Inferior parietal cortex (tissue), 1 donor: ENCODE results near the gene MPP3.

Experiments used
- DNase-seq: peaks from one replicate; pipeline ENCODE4 v3.0.0-alpha.2; 2016; ENCODE audit errors: extremely low spot score

MPP3 gene

DNA sequence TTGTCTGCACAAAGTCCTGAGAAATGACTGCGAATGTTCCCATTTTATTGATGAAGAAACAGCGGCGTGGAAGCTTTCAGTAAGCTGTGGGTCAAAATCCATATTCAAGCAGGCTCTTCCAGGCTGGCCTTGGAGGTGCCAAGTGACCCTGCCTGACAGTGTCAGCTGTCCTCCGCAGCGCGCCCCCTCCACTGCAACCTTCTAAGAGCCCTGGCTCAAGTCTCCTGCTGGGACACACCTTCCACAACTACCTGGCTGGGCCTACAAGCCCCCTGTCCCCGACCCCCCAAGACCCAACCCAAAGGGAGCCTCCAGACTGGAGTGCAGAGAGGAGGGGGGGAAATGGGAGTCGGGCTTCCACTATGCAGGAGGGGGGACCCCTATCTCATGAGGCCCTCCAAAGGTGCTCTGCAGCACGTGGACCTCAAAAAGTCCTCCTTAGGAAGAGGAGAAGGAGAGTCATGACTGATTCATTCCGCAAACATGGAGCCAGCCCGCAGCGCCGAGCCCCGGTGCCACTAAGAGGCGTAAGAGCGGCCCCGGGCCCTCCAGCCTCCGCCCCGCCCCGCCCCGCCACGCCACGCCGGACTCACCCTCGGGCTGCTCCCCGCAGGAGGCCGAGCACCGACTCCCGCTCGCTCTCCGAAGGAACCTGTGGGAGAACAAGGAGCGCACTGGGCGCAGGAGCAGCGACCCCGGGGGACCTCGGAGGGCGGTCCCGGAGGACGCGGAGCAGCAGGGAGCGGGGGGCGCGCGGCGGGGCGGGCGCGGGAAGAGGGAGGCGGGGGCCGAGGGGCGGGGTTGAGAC, 574 bp downstream of the MPP3 start:
- DNase-seq = no peak

DNA sequence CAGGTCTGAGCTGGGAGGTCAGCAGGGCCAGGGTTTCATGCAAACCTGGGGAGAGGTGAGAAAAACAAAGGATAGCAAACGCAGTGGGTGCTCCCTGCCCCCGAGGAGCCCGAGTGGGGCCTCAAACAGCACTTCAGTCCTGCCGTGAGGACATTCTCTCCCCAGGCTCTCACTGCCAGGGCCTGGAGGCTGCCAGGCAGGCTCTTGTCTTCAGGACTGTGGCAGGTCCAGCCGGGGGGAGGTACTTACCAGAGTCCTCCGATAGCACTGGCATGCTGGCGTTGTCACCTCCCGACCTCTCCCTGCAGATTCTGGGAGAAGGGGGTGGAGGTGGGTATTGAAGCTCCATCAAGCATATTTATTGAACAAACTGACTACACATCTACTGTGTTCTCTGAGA, 1.3 kb downstream of the MPP3 start:
- no peak for DNase-seq

DNA sequence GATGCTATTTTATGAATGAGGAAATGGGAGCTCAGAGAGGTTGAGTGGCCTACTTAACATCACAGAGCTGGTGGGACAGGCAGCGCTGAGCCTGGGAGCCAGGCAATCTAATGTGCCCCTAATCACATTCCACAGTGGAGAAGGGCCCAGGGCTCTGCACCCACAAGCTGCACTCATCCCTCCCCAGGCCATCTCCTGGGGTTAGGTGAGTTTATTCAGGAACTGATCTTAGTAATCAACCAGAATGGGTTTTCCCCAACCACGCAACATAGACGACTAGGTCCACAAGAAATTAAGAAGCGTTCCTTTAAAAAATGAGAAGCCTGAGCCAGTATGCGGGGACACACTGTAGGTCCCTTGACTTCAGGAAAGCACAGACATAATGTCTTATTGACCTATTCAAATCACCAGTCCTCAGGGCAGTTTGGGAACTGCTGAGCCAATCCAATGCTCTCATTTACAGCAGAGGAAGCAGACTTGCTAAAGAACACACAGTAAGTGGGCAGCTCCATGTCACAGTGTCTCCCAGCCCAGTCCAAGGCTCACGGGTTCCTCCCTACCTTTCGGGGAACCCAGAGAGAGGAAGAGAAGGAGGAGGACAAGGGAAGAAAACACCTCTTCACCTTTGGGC, 2.3 kb downstream of the MPP3 start:
- DNase-seq = no peak

DNA sequence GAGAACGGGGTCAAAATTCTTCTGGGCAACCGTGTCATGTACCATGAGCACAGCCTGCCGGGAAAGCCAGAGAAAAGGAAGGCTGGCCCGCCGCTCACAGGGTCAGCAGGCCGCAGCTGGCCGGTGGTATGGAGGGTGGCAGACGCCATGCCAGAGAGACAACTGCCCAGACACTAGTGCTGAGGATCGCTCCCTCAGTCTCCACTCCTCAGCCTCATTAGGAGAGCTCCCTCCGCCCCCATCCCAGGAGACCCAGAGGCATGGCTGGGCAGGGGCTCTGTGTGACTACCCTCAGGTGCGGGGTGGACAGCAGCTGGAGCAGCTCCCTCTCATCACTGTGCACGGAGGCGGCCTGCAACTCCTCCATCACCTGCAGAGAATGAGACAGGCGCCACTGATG, 3.2 kb downstream of the MPP3 start:
- no peak for DNase-seq

DNA sequence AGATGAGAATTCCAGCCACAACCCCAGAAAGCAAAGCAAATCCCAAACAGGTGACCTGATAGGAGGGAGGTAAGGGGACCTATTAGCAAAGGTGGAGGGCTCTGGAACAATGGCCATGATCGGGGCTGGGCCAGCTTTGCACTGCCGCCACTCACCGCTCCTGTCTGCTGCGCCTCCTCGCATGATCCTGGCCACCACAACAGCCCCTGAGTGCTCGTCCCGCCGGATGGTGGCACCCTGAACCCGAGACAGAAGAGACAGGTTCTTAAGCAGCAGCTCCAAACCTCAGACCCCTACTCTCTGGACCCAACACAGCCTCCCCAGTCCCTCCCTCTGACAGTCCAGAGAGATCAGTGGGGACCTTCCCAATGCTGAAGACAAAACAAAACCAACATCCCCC, 5.3 kb downstream of the MPP3 start:
- no peak for DNase-seq

DNA sequence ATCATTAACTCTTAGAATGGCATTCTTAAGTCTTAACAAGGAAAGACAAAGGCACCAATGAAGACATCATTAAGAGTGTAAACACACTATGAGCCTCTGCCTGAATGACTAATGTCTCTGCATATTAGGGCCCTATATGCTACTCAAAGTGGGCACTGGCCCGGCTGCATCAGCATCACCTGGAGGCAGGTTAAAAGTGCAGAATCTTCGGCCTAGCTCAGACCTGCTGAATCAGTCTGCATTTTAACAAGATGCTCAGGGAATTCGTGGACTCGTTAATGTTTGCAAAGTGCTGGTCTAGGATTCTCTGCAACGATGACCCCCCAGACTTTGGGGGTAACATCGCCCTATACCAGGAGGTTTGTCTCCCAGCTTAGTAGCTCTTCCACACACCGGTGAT, 6.7 kb downstream of the MPP3 start:
- DNase-seq = no peak

DNA sequence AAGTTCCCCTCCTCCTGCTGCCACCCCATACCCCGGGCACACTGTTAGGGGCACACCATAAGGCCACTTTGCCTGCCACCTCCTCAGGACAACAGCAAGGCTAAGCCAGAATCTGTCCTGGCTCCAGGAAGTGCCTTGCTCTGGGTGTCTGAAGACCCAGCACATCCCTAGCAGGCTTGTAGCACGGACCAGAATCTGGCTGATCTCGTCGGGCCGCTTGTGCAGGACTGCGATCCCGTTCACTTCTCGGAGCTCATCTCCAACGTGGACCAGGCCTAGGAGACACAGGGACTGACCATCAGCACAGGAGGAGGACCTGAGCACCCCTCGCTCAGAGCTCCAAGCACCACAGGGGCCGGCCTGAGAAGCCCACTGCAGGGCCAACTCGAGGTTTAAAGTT, 7.4 kb downstream of the MPP3 start:
- DNase-seq = no peak

DNA sequence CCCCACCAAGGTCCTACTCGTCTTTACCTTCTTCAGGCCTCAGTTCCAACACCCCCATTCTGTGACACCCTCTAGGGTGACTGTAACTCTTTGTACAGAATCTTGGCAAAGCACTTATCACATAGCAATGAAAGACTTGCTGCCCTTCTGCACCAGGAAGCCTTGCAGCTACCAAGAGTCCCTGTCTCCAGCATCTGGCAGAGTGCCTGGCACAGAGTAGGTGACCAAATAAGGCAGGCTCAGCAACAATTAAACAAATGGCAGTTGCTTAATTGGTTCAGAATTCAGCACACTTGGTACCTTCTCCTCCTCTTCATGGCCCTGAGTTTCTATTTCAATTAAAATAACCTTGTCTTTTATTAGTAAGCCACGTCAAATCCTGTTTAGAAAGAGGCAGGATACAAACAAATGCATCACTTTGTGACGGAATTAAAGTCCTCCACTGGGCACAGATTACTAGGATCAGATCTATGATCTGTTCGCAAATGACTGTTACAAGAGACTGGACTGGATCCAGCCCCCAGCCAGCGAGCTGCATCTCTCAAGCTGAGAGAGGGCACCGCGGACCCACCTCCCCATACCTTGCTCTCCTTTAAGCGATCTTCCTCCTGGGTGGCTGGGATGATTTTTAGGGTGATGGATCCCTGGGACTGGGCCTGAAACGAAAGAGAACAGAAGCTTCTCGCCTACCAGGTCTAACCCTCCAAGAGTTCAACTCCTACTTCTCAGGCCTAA, 9.4 kb downstream of the MPP3 start:
- no peak for DNase-seq

DNA sequence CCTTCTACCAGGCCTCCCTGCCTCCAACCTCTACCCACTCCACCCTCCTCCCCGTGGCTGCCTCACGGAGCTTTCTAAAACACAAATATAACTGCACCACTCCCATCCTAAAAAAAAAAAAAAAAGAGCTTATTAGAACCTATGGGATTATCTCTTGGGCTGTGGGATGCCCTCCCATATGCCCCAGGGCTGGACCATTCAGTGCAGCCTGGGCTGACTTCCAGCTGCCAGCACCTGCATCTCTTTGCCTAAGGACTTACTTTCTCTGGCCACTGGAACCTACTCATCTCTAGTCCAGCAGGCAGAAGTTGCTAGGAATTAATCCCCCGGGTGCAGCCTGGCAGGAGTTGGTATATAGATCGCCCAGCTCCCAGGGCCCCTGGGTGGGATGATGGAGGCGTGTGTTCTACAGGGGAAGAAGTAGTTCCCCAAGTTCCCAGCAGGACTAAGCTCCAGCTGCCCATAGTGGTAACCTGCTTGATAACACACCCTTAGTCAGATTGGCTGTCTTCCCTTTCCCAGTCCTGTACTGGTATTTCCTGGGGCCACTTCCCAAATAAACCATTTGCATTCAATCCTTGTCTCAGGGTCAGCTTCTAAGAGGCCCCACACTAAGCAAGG, 10.3 kb downstream of the MPP3 start:
- no peak for DNase-seq

DNA sequence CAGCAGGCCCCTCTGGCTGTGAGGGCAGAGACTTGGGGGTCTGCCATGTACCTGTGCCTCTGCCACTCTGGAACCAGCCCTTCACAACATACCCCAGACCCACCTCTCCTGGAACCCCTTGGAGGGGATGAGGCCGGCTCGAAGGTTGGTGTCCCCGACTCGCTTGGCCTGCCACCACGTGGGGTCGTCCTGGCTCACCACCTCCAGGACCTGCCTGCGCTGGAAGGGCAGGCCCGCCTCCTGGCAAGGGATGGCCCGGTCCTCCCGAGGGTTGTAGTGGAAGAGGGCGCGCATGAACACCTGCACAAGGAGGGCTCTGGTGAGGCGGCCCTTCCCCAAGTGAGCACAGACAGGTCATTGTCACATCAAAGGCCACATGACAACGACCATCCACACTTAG, 12.2 kb downstream of the MPP3 start:
- DNase-seq = no peak

DNA sequence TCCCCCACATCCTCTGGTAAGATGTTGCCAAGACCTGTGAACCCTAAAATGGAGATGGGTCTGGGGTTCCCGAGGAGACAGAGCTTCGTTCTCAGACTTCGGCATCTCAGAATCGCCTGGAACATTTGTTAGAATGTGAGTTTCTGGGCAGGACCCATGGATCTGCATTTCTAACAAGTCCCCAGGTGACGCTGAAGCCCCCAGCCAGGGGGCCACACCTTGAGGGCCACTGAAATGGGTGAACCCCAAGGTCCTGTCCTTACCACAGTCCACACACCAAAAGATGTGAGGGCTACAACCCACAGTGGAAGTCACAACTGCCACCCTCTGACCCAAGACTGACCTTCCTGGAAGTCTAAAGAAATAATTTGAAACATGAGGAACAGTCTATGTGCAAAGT, 14.0 kb downstream of the MPP3 start:
- no peak for DNase-seq

DNA sequence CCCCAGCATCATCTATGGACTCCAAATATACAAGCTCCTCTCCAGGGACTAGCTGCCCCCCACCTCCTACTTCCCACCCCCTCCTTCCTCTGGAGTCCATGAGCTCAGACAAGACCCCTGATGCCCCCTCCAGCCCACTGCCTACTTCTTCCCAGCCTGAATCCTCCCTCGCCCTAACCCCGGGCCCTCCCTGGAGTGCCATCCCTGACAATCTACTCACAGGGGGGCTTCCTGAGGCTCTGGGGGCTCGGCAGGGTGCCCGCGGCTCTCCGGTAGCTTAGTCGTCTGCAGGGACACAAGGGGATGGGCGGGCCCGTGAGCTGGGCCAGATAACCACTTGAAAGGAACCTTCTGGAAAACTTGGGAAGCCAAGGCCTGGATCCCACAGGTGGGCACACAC, 15.1 kb downstream of the MPP3 start:
- DNase-seq = no peak

DNA sequence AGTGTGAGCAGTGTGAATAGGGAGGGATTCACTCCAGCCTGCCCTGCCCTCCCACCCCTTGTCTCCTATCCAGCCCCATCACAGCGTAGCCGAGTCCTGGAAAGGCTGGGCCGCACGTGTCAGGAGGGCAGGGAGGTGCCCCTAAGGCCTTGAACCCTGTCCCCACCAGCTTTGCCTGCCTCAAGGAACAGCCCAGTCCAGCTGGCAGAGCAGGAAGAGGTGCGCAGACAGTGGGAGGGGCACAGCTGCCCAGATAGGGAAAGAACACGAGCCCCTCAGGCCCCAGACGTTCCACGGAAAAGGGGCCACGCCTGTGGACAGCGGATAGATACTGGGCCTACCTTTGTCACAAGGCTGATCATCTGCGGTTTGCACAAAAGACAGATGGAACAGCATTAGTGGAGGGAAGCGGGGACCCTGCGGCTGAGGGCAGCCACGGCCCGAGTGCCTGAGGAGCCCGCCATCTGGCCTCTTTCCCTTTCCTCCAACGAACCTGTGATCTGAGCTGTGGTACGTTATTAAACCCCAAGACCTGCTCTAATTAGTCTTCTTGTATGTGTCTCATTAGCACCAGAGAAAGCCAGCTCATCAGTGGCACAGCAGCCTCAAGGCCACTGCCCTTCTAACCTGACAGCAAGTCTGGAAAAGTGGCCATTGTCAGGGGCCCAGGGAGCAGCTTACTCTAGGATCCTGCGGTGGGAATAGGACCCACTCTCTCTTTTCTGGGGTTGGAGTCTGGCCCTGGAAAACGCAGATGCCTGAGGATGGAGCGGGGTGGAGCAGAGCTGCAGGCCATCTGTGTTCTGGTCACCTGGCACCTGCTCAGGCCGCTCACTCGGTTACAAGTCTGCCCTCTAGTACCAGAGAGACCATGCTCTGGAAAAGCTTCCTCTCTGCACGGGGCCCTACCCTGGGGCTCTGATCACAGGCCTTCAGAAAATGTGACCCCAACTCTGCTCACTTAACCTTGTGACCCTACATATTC, 16.3 kb downstream of the MPP3 start:
- DNase-seq = no peak

DNA sequence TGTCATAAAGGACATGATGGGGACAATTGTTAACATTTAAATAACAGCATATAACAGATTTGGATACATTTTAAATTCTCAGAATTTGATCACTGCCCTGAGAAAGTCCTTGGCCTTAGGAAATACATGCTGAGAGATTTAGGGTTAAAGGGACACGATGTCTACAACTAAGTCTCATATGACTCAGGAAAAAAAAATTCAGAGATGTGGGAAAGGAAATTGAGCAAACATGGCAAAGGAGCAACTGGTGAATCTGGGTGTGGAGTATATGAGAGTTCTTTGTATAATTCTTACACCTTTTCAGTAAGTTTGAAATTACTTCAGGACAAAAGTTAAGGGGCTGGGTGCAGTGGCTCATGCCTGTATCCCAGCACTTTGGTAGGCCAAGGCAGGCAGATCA, 18.2 kb downstream of the MPP3 start:
- no peak for DNase-seq

DNA sequence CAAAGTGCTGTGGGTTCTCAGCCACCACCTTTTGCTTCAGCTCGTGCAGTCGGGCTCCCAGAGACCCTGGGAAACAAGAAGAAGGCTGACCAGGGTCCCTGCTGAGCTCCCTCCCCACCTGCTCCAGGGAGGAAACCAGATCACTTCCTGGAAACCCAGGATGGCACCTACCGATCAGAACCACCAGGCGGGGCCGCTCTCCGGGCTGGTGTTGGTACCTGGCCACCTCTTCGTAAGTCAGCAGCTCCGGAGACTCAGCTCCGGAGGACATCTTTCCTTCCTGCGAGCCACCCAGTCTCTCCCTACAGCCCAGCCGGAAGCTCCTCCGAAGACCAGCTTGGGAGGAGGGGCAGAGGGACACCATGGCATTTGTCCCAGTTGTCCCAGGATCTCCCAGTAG, 18.9 kb downstream of the MPP3 start:
- no peak for DNase-seq

DNA sequence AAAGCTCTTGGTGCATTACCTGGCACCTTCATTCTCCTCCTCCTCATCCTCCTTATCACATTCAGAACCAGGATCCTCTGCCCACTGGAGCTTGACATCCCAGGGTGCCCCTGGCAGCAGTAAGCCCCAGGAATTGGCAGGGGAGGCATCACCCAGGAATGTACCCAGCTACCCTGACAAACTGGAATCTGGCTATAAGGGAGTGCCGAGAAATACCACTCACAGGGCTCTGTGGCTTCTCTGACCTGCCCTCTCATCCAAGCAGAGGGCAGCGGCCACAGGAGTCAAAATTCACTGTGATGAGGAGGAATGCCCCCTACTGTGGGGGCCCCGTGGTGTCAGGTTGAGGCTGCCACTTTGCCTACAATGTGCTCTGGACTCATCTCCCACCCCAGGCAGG, 19.6 kb downstream of the MPP3 start:
- DNase-seq = no peak

DNA sequence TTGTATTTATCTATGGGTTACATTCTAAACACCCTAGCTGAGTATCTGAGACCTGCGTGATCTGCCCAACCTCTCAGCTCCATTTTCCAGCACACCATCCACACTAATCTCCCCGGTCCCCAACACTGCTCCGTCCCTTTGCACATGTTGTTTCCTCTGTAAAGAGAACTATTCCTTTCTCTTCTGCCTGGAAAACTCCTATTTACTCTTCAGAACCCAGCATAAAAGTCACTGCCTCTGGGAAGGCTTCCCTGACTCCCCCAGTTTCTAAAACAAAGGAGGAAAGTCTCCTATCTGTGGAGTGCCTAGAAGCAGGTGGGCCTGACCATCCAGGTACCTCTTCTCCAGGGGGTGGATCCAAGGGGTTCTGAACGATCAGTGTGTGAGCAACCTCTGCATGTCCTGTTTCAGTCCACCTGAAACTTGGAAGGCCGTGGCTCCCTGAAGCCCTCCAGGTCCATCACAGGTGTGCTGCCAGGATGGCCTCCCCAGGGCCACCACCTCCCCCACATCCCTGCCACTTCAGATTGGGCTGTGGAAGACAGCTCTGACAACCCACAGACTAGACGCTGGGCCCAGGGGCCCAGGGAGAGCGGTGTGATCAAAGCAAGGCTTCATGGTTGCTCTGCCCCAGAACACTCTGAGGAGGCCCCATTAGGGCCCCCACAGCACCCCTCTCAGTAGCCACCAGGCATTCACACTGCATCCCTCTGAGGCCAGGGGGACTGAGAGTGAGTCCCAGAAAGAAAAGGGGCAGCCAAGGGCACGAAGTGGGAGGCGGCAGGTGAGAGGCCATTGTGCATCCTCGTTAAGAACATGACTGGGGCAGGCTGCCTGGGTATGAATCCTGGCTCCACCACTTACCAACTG, 20.3 kb downstream of the MPP3 start:
- no peak for DNase-seq

DNA sequence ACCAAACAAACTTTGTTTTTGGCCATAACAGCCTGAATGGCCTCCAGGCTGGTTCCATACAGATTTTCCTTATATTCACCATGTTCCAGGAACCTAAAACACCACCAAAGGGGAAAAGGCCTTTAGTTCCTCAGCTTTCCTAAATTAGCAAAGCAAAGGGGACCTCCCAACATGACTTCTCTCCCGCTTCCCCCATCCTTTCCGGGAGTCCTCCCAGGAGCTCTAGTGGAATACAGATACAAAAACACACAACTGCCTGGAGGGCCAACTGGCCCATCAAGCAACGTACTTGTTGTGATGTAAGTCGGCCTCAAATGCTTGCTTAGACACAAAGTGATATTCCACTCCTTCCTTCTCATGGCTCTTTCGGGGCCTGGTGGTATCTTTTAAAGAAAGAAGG, 22.1 kb downstream of the MPP3 start:
- DNase-seq = no peak

DNA sequence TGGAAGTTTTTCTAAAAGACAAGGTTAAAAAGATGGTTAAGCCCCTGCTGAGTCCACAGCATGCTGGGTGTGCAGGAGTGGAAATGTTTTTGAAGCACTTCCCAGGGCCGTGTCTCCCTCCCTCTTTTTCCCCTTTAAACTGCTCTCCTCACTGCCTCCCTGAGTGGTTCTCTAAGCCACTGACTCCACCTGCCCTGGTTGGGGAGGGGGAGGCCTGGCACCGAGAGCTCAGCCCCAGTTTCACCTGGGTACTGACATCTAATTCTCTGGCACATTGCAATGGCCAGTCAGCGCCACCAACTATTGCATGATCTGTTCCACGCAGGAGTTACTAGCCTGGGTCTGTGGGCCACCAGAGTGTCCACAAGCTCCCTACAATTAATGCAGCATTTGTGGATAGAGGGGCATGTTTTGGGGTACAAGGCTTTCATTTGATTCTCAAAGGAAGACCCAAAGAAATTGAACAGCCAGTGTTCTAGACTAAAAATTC, 22.7 kb downstream of the MPP3 start:
- DNase-seq = no peak

DNA sequence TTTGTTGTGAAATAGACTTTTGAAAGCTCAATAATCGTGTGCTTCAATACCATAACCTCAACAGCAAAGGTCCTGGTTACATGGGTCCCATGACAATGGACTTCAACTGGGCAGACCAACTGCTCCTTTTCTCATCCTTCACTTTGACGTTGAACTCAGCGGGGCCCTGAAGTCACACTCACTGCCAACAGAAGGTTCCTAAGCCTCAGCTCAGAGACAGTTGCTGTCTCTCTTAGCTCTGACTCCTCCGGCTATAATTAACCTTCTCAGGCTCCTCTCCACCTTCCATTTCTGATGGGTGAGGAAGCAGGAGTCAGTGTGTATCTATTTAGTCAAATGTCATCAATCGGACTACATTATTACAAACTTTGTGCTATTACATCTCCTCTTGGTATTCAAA, 23.8 kb downstream of the MPP3 start:
- no peak for DNase-seq
